Neural crest cell (in vitro differentiated cells): Measurements from ENCODE around the gene NLN. TPM values are rescaled to one million over a fixed set of nuclear protein-coding genes. Genes with fewer than 3 reads are reported as not detected.

Experiments used
- DNase-seq: peaks from one replicate; pipeline ENCODE4 v3.0.0; 2021; ENCODE audit warnings: low read depth, mixed read lengths, low spot score
- H3K27ac Mint-ChIP-seq: one replicate; pipeline ENCODE4 v1.8.0; 2021; ENCODE audit warnings: mild to moderate bottlenecking, mixed read lengths; ENCODE audit not compliant: unreplicated experiment
- H3K27me3 Mint-ChIP-seq: 2 replicates; pipeline ENCODE4 v1.8.0; 2021; ENCODE audit warnings: low read depth, mild to moderate bottlenecking, mixed read lengths
- H3K36me3 Mint-ChIP-seq: 2 replicates; pipeline ENCODE4 v1.8.0; 2021; ENCODE audit warnings: low read depth, mild to moderate bottlenecking, mixed read lengths
- H3K4me1 Mint-ChIP-seq: 2 replicates; pipeline ENCODE4 v1.8.0; 2021; ENCODE audit warnings: mixed read lengths
- H3K4me3 Mint-ChIP-seq: one replicate; pipeline ENCODE4 v1.8.0; 2021; ENCODE audit warnings: mild to moderate bottlenecking, mixed read lengths
- H3K9me3 Mint-ChIP-seq: 2 replicates; pipeline ENCODE4 v1.8.0; 2021; ENCODE audit warnings: mixed read lengths
- total RNA-seq: library from RNA; stranded (reverse); gene quantifications from 2 replicates; pipeline ENCODE4 v1.2.1, GENCODE V29; 2021
- TF ChIP-seq, protein P1 (sequence below): fragments of 200-600 bp; sonication (generic); conservative IDR thresholded peaks from 2 replicates; pipeline ENCODE4 v1.5.0; 2021; ENCODE audit warnings: antibody characterized with exemption, mild to moderate bottlenecking

Gene NLN
- total RNA-seq, 1 donor from 2014 or later: 51.7 TPM

DNA sequence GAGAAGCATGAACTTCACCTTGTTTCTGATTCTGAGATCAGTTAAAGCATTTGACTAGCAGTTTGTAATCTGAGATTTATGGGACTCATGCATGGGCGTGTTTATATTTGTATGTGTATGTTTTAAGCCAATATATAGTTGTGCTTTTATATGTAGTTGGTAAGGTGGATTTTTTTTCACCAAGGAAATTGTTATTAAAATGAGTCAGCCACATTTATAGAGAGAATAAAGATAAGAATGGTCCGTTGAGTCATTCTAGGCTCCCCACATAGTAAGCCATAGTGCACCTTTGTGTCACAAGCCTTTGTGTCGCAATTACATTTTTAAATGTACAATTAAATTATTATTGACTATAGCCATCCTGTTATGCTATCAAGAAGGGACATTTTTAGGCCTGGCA lies 89.0 kb downstream of the NLN start:
- Mint-ChIP-seq H3K4me1 (peaks cover 10% of the 10 kb centered on the region), H3K27ac (no peak overlapping the region), H3K4me3 (no peak overlapping the region), H3K9me3 (no peaks in the 10 kb centered on the region), H3K27me3 (no peaks in the 10 kb centered on the region), H3K36me3 (peaks cover 41% of the 10 kb centered on the region)
- no peak for DNase-seq
- TF ChIP-seq, protein P1, sequence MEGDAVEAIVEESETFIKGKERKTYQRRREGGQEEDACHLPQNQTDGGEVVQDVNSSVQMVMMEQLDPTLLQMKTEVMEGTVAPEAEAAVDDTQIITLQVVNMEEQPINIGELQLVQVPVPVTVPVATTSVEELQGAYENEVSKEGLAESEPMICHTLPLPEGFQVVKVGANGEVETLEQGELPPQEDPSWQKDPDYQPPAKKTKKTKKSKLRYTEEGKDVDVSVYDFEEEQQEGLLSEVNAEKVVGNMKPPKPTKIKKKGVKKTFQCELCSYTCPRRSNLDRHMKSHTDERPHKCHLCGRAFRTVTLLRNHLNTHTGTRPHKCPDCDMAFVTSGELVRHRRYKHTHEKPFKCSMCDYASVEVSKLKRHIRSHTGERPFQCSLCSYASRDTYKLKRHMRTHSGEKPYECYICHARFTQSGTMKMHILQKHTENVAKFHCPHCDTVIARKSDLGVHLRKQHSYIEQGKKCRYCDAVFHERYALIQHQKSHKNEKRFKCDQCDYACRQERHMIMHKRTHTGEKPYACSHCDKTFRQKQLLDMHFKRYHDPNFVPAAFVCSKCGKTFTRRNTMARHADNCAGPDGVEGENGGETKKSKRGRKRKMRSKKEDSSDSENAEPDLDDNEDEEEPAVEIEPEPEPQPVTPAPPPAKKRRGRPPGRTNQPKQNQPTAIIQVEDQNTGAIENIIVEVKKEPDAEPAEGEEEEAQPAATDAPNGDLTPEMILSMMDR: no peak

DNA sequence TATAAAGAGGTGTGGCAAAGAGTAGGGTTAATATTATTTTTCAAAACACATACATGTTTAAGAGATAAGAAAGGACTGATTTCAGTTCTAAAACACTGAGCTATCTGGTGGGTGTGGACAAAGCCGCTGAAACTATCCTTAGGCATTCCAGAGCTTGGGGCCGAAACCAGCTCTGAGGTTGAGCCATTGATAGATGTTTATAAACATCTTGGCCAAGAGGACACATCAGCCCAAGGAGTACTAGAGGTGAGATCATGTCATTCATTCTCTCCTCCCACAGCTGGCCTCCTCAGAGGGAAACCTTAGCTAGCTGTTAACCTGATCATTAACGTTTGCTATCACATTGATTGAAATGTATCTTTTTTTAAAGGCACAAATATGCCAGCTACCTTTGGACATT lies 89.9 kb downstream of the NLN start:
- TF ChIP-seq, protein P1: no peak
- Mint-ChIP-seq H3K36me3 (peaks cover 38% of the 10 kb centered on the region), H3K27ac (no peak overlapping the region), H3K4me3 (no peak overlapping the region), H3K27me3 (no peaks in the 10 kb centered on the region), H3K9me3 (no peaks in the 10 kb centered on the region), H3K4me1 (peaks cover 10% of the 10 kb centered on the region)
- DNase-seq: no peak

DNA sequence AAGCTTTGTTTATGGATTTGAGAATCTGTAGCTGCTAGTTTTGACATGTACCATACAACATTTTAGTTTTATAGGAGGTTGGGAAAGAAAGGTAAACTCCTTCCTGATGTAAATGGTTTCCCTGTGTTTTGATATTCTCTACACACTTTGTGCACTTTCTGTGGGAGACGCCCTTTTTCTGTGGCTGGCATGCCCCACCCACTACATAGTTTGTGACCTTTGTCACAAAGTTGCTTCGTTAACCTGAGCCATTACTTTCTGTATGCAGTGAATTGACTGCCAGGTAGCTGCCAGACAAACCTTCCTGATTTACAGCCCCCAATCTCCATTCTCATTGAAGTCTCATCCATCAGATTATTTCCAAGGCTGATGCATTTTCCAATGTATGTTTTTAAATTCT lies 90.6 kb downstream of the NLN start:
- H3K9me3 Mint-ChIP-seq: no peaks in the 10 kb centered on the region
- no peak for DNase-seq
- H3K27ac Mint-ChIP-seq: no peak overlapping the region
- TF ChIP-seq, protein P1: no peak
- H3K4me3 Mint-ChIP-seq: no peak overlapping the region
- H3K4me1 Mint-ChIP-seq: peaks cover 17% of the 10 kb centered on the region
- no peaks in the 10 kb centered on the region for H3K27me3 Mint-ChIP-seq
- peaks cover 38% of the 10 kb centered on the region for H3K36me3 Mint-ChIP-seq

DNA sequence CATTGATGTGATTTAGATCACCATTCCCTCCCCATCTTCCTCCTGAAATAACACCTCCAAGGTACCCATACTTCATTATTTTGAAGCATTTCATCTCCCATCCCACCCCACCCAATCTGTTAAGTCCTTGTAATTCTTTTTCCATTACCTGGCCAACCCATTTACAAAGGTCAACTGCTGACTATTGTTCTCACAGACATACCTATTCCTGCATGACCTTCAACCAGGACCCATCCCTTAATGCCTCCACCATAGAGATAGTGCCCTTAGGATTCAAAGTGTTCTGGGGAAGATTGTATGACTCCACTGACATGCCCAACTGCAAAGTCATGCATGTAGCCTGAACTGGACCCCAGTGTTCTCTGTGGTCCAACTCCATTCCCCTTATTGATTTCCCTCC lies 91.2 kb downstream of the NLN start:
- TF ChIP-seq, protein P1: no peak
- Mint-ChIP-seq H3K9me3 (no peaks in the 10 kb centered on the region), H3K27me3 (no peaks in the 10 kb centered on the region), H3K4me3 (no peak overlapping the region), H3K4me1 (peaks cover 18% of the 10 kb centered on the region), H3K36me3 (peaks cover 39% of the 10 kb centered on the region), H3K27ac (no peak overlapping the region)
- no peak for DNase-seq

DNA sequence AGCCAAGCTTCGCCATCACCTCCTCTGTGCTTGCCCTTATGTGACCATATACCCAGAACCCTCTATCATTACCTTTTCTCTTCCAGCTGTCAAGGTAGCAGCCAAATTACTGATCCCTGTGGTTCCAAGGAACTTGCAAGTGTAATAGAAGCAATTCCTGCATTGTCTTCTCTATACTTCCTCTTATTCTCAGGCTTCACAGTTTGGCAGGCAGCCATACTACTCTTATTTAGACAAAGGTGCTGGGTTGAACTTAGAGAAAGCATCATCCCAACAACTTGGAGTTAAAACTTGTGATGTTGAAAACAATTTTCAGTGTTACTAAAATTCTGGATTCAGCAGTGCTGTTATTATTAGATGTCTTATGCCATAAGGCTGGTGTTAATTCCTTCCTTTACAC lies 93.2 kb downstream of the NLN start:
- Mint-ChIP-seq H3K4me3 (no peak overlapping the region), H3K27me3 (no peaks in the 10 kb centered on the region), H3K36me3 (peaks cover 33% of the 10 kb centered on the region), H3K4me1 (peaks cover 18% of the 10 kb centered on the region), H3K9me3 (no peaks in the 10 kb centered on the region), H3K27ac (peak overlapping the region; percentile 54)
- TF ChIP-seq, protein P1: no peak
- DNase-seq: no peak

DNA sequence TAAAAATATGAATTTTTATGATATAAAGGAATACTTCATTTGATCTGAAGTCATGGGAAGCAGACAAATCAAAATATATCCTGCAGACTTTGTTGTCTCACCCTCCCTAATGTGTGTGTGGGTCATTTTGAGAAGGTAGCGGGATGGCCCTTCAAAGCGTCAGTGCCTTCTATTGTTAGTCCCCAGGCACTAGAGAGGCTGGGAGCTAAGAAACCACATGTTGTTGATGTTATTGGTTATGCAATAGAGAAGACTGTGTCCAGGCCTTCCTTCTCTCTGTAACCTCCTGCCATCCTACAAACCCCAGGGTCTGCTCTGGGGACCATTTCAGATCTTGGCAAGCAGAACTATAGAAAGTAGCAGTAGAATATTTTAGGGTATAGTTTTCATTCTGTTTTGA lies 94.7 kb downstream of the NLN start:
- Mint-ChIP-seq H3K4me3 (no peak overlapping the region), H3K9me3 (no peaks in the 10 kb centered on the region), H3K27ac (peak overlapping the region; percentile 15), H3K27me3 (no peaks in the 10 kb centered on the region), H3K36me3 (peaks cover 32% of the 10 kb centered on the region), H3K4me1 (peaks cover 18% of the 10 kb centered on the region)
- DNase-seq: no peak
- TF ChIP-seq, protein P1: no peak
